Uterus (tissue), 2 donors: ENCODE measurements around the gene PC.

Experiments
- CTCF ChIP-seq, 4 experiments: fragments of 200-600 bp in 2 of 4; fragments of 450-650 bp in 2 of 4; sonication (generic) in 2 of 4; IDR thresholded peaks; one replicate each; pipeline ENCODE4 v1.5.1; 2016 to 2019; ENCODE audit warnings: antibody characterized with exemption in 4 of 4, mild to moderate bottlenecking in 2 of 4, moderate library complexity in 1 of 4
- POLR2A ChIP-seq, 2 donors: fragments of 450-650 bp; IDR thresholded peaks; one replicate each; pipeline ENCODE4 v1.6.1; 2016; ENCODE audit warnings: antibody characterized with exemption in 2 of 2, mild to moderate bottlenecking in 1 of 2, moderate library complexity in 1 of 2

- TF ChIP-seq CTCF (IDR thresholded peaks at IDR 0.05) (no peak), POLR2A (IDR thresholded peaks at IDR 0.05) (no peak)
These were observed 99.1 kb downstream of the PC start for GRCh38 chr11:66858939-66859685.
